ENCODE results near the gene SPDYE6.

Gene SPDYE6

DNA sequence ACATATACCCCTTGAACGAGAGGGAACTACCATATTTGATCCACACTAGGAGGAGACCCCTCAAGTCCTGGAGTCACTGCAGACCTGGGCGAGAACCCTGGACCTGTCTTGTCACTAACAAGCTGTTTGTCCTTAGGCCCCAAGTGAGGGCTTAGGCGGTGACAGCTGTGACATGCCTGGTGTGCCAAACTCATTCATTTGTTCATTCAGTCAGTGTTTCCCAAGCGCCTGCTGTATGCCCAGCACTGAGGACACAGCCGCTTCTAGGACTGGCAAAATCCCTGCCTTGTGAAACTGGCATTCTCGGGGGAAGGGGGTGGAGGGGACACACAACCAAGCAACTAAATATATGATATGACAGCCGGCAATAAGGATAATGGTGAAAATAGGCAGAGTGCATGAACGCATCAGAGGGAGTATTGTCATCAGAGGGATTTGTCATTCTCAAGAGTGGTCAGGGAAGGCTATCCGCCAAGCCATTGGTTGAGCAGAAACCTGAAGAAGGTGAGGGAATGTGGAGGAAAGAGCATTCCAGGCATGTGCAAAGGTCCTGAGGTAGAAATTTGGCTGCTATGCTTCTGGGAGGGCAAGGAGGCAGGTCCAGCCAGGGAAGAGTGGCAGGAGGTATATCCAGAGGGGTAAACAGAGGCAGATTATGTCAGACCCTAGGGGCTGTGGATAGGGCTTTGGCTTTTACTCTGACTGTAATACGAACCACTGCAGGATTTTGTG lies 58.6 kb downstream of the SPDYE6 start:
- no peaks in the 10 kb centered on the region for H3K9me3 ChIP-seq (ENCODE audit: control insufficient read depth, low read length)
- no peaks in the 10 kb centered on the region for H3K36me3 ChIP-seq (ENCODE audit: control insufficient read depth, insufficient read depth, low read length)
- H3K4me3 ChIP-seq (ENCODE audit: extremely low read depth, insufficient read depth, low read length, poor library complexity, severe bottlenecking), result no peak overlapping the region
- no peak overlapping the region for H3K27ac ChIP-seq (ENCODE audit: low read depth, low read length, severe bottlenecking)
- H3K4me1 ChIP-seq (ENCODE audit: control insufficient read depth, insufficient read depth, low read length, poor library complexity, severe bottlenecking), result peaks cover 12% of the 10 kb centered on the region
- WGBS, 2 experiments (ENCODE audit: insufficient coverage in 2 of 2), result 94 to 97% methylated on average over 8 to 9 of the region's 10 CpGs

GRCh38 chr7:102296514-102296913 lies 59.7 kb downstream of the SPDYE6 start:
- H3K36me3 ChIP-seq (ENCODE audit: control insufficient read depth, insufficient read depth, low read length), result no peaks in the 10 kb centered on the region
- H3K4me1 ChIP-seq (ENCODE audit: control insufficient read depth, insufficient read depth, low read length, poor library complexity, severe bottlenecking), result peaks cover 10% of the 10 kb centered on the region
- no peak overlapping the region for H3K27ac ChIP-seq (ENCODE audit: low read depth, low read length, severe bottlenecking)
- H3K4me3 ChIP-seq (ENCODE audit: extremely low read depth, insufficient read depth, low read length, poor library complexity, severe bottlenecking), result no peak overlapping the region
- 86 to 92% methylated on average over 7 of the region's 7 CpGs for WGBS, 2 experiments (ENCODE audit: insufficient coverage in 2 of 2)
- H3K9me3 ChIP-seq (ENCODE audit: control insufficient read depth, low read length), result no peaks in the 10 kb centered on the region

DNA sequence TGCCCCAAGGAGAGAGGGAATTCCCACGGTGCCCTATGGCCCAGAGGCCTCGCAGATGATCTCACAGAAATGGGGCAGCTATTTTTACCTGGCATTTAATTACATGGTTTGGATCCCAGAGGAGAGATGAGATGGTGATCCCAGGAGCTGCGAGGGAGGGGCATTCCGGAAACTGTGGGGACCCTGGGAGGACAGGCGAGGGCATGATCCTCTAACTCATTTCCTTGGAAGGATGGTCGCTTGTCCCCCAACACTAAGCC lies 60.1 kb downstream of the SPDYE6 start:
- Histone ChIP-seq H3K27ac (ENCODE audit: low read depth, low read length, severe bottlenecking) (no peak overlapping the region), H3K9me3 (ENCODE audit: control insufficient read depth, low read length) (no peaks in the 10 kb centered on the region), H3K36me3 (ENCODE audit: control insufficient read depth, insufficient read depth, low read length) (no peaks in the 10 kb centered on the region), H3K4me1 (ENCODE audit: control insufficient read depth, insufficient read depth, low read length, poor library complexity, severe bottlenecking) (peaks cover 10% of the 10 kb centered on the region), H3K4me3 (ENCODE audit: extremely low read depth, insufficient read depth, low read length, poor library complexity, severe bottlenecking) (no peak overlapping the region)
- WGBS, 2 experiments (ENCODE audit: insufficient coverage in 2 of 2), result 81 to 91% methylated on average over 4 to 6 of the region's 6 CpGs
